ENCODE results near the gene NDUFA6.
A peak's percentile ranks its signal among the peaks of the same experiment; 100 is the strongest.

NDUFA6 gene

DNA sequence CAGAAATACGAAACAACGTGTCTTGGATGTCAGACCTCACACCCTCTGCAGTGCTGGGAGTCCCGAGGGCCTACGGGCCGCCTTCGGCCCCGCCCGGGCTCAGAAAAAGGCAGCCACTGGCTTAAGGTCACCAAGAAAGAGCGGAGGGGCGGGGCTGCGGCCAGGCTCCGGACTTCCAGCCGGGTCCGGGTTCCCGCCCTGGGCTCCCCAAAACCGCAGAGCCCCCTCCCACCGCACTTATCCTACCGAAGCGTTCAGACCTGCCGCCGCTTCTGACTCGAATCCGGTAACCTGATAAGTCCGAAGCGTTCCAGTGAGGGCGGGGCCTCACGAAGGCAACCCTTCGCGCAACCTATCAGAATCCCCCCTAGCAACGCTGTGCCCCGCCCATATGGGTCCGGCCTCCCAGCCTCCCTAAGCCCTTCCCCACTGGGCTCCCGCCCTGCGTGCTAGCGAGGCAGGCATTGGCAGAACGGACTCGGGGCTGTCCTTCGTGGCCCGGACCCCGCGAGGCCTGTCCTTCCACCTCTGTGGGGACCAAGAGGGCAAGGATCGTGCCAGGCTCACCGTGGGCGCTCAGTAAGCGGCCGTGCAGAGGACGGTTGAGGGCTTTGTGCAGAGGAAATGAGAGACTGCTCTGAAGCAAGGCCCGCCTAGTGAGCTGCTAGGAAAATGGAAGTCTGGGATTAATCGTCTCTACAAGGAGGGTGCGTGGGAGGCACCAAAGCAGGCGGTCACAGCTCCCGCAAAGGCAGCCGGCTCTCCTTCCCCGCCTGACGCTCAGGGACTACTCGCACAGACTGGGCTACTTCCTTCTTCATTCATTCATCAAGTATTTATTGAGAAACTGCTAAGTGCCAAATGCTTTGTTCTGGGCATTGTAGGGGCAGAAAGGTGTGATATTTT is 19.8 kb downstream of the NDUFA6 start, which contains the start of gene NAGA:
NAGA (minus strand) TSS at position 296 of the 906 bp plus-strand sequence. CDS start 515 bp downstream, outside the sequence.
- DNase-seq = peak; percentile 94 to 97

DNA sequence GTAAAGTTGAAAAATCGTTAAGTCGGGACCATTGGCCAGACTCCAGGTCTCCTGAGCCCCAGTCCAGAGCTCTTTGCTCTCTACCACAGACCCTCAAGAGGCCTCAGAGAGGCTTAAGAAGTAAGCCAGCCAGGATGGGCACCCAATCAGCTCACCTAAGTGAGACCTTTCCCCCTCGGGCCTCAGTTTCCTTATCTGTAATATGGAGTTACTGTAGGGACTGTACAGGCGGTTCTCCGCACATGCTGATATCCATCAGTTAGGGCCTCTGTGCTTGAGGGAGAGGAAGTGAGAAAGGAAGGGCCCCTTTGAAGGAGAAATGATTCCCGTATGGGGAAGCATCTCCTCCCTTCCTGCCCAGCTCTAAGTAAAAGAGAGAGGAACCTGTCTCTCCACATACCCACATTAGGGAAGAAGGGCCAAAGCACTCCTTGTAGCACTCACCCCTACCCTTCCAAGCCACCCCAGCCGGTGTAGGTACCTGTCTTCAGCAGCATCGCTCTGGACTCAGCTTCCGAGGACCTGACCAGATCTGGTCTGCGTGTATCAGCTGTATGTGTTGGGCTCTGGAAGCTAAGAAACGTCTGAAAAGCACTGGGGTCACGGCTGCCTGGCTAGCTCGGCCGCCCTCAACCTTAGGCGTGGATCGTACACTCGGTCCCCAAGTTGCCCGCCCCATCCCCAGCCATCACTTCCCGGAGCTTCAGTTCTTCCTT is 20.6 kb downstream of the NDUFA6 start:
- no peak for DNase-seq

DNA sequence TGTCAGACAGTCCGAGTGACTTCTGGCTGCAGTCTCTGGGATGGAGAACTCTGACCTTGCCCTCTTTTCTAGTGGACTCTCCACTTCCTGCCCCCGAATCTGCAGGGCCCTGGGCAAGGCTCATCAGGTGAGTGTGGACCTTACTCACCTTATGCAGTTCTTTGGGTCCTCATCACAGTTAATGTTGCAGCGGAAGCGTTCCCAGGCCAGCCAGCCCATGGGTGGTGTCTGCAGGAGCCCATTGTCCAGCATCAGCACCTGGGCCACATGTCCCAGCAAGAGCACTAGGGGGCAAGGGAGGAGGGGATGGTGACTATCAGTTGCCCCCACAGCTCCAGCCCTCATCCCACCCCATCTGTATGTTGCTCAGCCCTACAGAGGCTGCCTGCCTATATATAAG is 22.3 kb downstream of the NDUFA6 start:
- no peak for DNase-seq

DNA sequence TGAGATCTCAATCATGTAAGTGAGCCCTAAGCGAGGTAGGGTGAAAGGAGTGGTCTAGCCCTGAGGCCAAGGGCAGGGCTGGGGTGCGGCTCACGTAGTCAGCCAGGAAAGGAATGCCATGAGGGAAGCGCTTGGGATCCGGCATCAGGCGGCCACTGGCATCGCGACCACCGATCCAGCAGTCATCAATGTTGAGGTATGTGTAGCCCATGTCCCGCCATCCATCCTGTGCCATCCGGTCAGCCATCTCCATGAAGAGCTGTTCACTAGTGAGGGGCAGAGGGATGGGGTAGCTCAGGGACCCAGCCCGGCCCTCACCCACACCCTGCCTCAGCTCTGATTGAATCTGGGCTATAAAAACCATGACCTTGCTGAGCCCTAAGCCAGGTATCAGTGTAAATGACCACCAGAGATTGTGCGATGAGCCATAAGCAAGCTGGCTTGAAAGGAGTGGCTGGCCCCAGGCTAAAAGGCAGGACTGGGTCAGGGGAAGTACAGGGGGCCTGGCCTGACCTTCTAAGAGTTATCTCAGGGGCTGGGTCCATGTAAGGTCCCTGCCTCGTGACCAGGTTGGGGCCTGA is 22.8 kb downstream of the NDUFA6 start:
- no peak for DNase-seq

DNA sequence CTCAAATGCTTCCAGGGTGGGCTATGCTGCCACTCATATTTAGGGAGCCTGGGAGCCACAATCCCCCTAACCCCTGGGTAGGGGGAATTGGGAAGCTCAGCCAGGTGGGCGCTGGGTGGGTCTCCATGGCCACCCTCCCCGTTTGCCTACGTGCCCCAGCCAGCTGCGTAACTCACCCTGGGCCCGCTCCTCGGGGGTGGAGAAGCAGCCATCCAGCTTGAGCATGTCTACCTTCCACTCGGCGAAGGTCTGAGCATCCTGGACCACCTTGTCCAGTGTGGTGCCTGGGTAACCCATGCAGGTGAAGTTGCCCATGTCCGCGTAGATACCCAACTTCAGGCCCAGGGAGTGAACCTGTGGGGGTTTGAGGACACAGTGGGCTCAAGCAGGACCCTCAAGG is 23.6 kb downstream of the NDUFA6 start:
- no peak for DNase-seq

DNA sequence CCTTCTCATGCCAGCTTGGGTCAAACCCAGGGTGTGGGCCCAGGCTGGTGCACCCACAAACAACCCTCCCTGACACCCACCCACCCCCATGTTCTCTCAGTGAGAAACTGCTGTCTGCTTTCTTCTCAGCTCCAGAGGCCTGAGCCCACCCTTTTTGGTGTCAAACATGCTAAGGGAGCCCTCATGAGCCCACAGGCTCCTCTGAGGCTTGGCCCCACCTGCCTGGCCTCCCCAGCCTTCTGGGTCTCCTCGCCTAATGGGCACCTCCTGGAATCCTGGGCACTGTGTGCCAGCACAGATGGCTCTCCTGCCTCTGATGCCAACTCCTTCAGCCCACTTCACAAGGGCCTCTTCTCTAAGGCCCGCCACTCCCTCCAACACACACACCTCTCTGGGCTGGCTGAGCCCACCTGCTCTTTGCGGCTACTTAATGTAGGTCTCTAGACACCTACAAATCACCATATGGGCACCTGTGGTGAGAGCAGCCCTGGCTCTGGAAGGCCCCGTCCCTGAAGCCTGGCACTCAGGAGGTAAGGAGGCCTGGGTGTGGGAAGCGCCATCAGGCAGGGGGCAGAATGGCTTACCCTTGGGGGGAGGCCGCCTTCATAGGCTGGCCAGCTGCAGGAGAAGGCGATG is 24.3 kb downstream of the NDUFA6 start:
- no peak for DNase-seq

DNA sequence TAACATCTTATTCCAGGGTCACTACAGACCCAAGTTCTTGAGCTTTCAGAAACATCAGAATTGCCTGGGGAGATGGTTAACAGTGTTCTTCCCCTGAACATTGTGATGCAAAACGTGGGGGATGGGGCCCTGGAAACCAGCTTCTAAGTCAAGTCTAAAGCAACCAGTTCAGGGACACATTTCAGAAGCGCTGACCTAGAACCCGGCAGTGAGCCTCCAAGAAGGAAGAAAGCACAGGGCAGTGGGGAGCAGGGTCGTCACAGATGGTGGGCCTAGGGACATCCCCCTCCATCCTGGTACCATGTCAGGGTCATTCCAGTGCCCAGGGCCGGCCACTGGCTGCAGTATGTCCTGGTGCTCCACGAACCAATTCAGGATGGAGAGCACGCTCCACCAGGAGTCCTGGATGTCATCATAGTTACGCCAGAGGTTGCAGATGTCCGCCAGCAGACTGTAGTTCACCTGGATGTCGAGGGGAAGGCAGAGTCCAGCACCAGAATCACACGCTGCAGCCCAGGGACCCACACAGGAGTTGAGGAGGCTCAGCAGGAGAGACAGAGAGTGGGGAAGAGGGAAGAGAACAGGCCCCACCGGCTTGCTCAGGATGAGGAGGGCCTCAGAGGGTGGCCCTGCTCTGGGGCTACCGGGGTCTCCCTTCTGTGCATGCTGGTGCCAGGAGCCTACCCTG is 25.0 kb downstream of the NDUFA6 start:
- no peak for DNase-seq

DNA sequence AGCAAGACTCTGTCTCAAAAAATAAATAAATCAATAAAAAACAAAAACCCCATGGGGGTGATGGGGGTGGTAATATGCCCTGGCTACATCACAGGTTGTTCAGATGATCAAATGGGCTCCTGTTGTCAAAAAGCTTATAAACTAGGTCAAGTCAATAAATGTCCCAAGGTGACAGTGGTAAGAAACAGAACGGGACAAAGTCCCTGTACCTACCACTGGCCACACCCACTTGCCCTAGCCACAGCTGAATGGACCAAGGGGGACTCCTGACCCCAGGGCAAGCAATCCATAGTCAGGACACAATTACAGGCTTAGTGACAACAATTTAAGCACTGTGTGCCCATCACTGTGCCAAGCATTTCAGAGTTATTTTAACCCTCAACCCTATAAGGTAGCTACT is 25.9 kb downstream of the NDUFA6 start:
- DNase-seq = no peak

DNA sequence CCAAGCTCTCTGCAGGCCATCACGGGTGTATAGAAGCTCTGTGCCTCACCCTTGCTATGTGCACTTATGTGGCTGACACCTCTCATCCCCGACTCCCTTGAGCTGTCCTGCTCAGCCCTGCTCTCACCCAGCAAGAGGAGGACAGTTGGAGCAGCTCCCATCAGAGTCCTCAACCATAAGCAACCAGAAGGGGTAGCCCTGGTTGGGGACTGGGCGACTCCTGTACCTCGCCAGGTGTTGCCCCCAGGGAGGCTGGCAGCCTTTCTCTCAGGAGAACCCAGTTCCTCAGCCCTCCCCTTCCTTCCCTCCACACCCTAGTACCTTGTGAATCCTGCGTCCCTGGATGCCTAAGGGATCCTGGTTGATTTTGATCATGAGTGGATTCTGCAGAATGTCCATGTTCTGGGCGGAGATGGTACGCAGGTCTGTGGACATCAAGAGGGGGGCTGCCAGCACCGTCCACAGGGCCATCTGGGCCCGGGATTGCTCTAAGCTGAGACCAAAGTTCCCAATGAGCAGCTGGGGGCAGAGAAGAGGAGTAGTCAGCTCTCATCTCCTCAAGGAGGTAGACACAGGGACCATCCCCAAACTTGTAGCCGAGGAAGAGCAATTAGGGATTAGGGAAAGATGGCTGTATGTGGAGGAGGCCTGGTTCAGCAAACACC is 27.9 kb downstream of the NDUFA6 start:
- DNase-seq = no peak

DNA sequence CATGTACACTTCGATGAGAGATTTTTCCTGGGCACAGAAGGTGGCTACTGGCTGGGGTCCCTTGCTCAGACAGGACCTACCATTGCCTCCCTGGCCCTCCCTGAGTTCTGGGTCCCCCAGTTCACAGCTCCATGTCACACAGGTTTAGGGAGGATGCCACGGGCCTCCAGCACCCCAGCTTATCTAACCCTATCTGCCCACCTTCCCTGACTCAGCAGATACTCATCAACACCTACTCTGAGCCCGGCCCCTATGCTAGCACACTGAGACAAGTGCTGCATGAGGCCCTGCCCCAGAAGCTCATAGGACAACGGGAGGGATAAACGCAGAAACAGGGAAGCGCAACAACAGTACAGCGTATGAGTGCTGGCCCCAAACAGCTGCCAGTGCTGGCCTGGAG is 29.5 kb downstream of the NDUFA6 start:
- no peak for DNase-seq

DNA sequence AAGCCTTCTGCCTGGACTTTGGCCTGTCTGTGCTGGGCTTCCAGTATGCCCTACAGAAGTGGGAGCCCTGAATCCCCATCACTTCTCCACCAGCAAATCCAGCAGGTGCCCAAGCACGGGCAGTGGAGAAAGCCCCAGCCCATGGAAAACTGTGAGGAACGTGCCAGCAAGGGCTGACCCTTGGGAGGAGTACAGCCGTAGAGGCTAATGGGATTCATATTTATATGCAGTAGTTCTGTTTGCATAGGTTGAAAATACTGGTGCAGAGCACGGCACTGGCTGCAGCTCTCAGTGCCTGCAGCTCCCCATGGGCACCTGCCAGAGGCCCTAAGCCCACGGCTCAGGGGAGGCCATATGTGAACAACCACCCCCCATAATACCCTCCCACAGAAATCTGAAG is 30.1 kb downstream of the NDUFA6 start:
- DNase-seq = no peak

DNA sequence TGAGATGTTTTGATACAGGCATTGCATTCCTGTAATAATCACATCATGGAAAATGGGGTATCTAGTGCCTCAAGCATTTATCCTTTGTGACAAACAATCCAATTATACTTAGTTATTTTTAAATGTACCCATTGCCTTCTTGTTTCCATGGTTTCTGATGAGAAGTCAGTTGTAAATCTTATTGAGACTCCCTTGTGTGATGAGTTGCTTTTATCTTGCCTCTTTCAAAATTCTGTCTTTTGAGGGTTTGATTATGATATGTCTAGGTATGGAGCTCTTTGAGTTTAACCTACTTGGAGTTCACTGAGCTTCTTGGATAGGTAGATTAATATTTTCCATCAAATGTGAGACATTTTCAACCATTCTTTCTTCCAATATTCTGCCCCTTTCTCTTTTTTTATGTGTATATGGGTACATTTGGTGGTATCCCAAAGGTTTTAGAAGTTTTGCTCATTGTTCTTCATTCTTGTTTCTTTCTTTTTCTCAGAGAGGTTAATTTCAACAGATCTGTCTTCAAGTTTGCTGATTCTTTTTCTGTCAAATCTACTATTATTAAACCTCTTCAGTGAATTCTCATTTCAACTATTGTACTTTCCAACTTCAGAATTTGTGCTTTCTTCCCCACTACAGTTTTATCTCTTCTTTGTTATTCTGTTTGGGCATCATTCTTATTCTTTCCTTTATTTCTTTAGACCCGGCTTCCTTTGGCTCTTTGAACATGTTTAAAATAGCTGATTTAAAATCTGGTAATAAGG is 33.6 kb downstream of the NDUFA6 start:
- no peak for DNase-seq

DNA sequence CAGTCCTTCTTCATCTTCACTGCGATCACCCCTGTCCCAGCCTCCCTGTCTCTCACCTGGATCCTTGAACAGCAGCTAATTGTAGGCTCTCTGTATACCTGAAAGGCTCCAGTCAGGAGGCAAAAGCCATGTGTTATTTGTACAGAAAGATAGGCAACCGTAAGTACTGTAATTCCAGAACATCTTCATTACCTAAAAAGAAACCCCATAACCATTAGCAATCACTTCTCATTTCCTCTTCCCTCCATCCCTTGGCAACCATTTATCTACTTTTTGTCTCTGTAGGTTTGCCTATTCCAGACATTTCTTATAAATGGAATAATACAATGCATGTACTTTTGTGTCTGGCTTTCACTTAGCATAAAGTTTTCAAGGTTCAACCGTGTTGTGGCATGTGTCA is 37.8 kb downstream of the NDUFA6 start:
- DNase-seq = no peak

DNA sequence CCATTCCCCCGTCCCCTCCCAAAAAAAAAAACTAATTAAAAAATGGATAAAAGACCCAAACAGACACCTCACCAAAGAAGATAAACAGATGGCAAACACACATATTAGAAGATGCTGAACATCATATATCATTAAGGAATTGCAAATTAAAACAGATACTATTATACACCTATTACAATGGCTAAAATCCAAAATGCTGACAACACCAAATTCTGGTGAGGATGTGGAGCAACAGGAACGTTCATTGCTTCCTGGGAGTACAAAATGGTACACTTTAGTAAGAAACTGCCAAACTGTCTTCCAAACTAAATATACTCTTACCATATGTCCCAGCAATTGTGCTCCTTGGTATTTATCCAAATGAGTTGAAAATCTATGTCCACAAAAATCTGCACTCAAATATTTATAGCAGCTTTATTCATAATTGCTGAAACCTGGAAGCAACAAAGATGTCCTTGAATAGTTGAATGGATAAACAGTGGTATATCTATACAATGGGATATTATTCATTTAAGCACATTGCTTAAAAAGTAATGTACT is 39.9 kb downstream of the NDUFA6 start:
- DNase-seq = no peak

DNA sequence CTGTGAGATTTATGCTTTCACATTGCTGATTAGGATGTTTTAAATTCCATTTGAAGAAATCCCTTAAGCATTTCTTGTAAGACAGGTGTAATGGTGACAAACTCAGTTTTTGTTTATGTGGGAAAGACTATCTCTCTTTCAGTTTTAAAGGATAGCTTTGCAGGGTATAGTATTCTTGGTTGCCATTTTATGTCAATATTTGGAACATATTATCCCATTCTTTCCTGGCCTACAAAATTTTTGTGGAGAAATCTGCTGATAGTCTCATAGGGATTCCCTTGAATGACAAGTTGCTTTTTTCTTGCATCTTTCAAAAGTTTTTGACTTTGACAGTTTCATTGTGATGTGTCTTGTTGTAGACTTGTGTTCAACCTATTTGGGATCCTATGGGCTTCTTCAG is 48.8 kb downstream of the NDUFA6 start:
- DNase-seq = no peak

DNA sequence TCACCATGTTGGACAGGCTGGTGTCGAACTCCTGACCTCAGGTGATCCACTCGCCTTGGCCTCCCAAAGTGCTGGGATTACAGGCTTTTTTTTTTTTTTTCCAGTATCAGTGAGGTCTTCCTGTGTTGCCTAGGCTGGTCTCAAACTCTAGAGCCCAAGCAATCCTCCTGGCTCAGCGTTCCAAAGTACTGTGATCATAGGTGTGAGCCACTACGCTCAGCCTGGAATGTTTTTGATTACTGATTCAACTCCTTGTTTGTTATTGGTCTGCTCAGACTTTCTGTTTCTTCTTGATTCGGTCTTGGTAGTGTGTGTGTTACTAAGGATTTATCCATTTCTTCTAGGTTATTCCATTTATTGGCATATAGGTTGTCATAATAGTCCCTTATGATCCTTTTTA is 51.3 kb downstream of the NDUFA6 start:
- no peak for DNase-seq

All from SHP77 (cell line).